ENCODE measurements around the gene ZSCAN25. TPM values are rescaled to one million over a fixed set of nuclear protein-coding genes. Genes with fewer than 3 reads are reported as not detected.

The ZSCAN25 gene
- total and polyA plus RNA-seq, 2 of the 13 experiments (the other 11 are each of a cell fraction or from before 2014, with no cell fraction given), result 12.1 to 16.8 TPM

- TF ChIP-seq FIP1L1 (IDR thresholded peaks at IDR 0.05; ENCODE audit: borderline replicate concordance, insufficient read depth, low read depth, low read length), result no peak
- no peak for TF ChIP-seq SCMH1 (CRISPR knock-in tag; IDR thresholded peaks at IDR 0.05; ENCODE audit: borderline replicate concordance)
- no peak for TF ChIP-seq BCLAF1 (IDR thresholded peaks at IDR 0.05)
- no peak for TF ChIP-seq MTF2 (CRISPR knock-in tag; IDR thresholded peaks at IDR 0.05; ENCODE audit: borderline replicate concordance)
- no peak for TF ChIP-seq ZFP41 (CRISPR knock-in tag; IDR thresholded peaks at IDR 0.05; ENCODE audit: borderline replicate concordance)
Measured at GRCh38 chr7:99605527-99605926, 11.2 kb upstream of the ZSCAN25 start (continued).

- Histone ChIP-seq H3K9me3 (ENCODE audit: low read length) (no peaks in the 10 kb centered on the region), H3K27ac (ENCODE audit: extremely low read length, insufficient read depth, low read length) (no peak overlapping the region), H3K79me2 (ENCODE audit: insufficient read depth, low read length) (no peaks in the 10 kb centered on the region), H3K4me3 (replicated peaks in 1 of 3; ENCODE audit: insufficient read depth in 1 of 3, low read depth in 2 of 3, low read length in 3 of 3) (peak overlapping the region in 1 of 3 experiments; percentile 12; a peak in 1 of 6 replicates), H3K9ac (ENCODE audit: insufficient read depth, low read depth, low read length) (no peak overlapping the region), H4K20me1 (ENCODE audit: insufficient read depth, low read length) (no peaks in the 10 kb centered on the region), H3K36me3 (replicated peaks in 1 of 2; ENCODE audit: control insufficient read depth in 1 of 2, insufficient read depth in 2 of 2, low read length in 2 of 2) (no peaks in the 10 kb centered on the region), H3K4me1 (ENCODE audit: insufficient read depth, low read length) (peaks cover 30% of the 10 kb centered on the region), H2AFZ (ENCODE audit: low read length) (no peak overlapping the region), H3K27me3 (ENCODE audit: control insufficient read depth in 1 of 2, insufficient read depth in 2 of 2, low read length in 2 of 2) (no peaks in the 10 kb centered on the region), H3K4me2 (ENCODE audit: low read depth, low read length) (peak overlapping the region; percentile 57)
- ChIA-PET CTCF (ENCODE audit: low intra/inter-chr PET ratio, low total read pairs) (no interaction called here), POLR2A (no interaction called here)
- FAIRE-seq (no peak), DNase-seq (ENCODE audit: low spot score) (no peak), ATAC-seq (peak; percentile 30; the same call in 2 of the 3 replicates)
- intact Hi-C loops (cut with micrococcal nuclease; ENCODE audit: unreplicated experiment), result no loop called here
- 5% methylated on average over 7 of the region's 8 CpGs for WGBS (ENCODE audit: low lambda C conversion rate)
- BruUV-seq (replicated peaks), result no TSS peak
- in situ Hi-C loops (cut with HindIII; ENCODE audit: extremely low pct_ligation_motif_present, low pct_unique_long_range_greater_than_20kb), result no loop called here
- TF ChIP-seq PATZ1 (CRISPR knock-in tag; IDR thresholded peaks at IDR 0.05) (peak; percentile 64; the same call in 1 of the 2 replicates), ATF7 (IDR thresholded peaks at IDR 0.05) (no peak), ATF7 (CRISPR knock-in tag; IDR thresholded peaks at IDR 0.05) (no peak), ARID5B (CRISPR knock-in tag; IDR thresholded peaks at IDR 0.05) (peak; percentile 46), ZBTB21 (CRISPR knock-in tag; IDR thresholded peaks at IDR 0.05) (0 out of 2 replicates have a peak, but pooled peaks have one; percentile 59)
Measured at GRCh38 chr7:99606531-99606930, 10.2 kb upstream of the ZSCAN25 start.

All from HepG2 (cell line).